ENCODE results near the gene COL18A1. TPM values are rescaled to one million over a fixed set of nuclear protein-coding genes. Genes with fewer than 3 reads are reported as not detected.

Gene COL18A1
- total and polyA plus RNA-seq, 2 of the 8 experiments (the other 6 are each of a cell fraction or from before 2014, with no cell fraction given), result 145 to 201 TPM

- TF ChIP-seq TAF7 (optimal IDR thresholded peaks at IDR 0.05; ENCODE audit: borderline replicate concordance, low read depth, low read length) (peak; percentile 35), JUN (IDR thresholded peaks at IDR 0.05; ENCODE audit: low read depth, low read length) (no peak), SP1 (IDR thresholded peaks at IDR 0.05; ENCODE audit: low read depth, low read length) (peak; percentile 69; the same call in 1 of the 2 replicates), CHD1 (IDR thresholded peaks at IDR 0.05; ENCODE audit: low read depth, low read length) (no peak), BRCA1 (IDR thresholded peaks at IDR 0.05; ENCODE audit: low read depth, low read length) (no peak), KDM5A (IDR thresholded peaks at IDR 0.05; ENCODE audit: low read length) (no peak), GABPA (IDR thresholded peaks at IDR 0.05; ENCODE audit: borderline replicate concordance, insufficient read depth, low read length) (peak; percentile 48; the same call in 1 of the 2 replicates), RXRA (IDR thresholded peaks at IDR 0.05; ENCODE audit: insufficient read depth, low read depth, low read length) (no peak), ATF2 (IDR thresholded peaks at IDR 0.05; ENCODE audit: low read length) (peak; percentile 68; the same call in 1 of the 2 replicates), EP300 (IDR thresholded peaks at IDR 0.05; ENCODE audit: borderline replicate concordance in 1 of 2, low read depth in 2 of 2, low read length in 2 of 2) (peak in 1 of 2 experiments; percentile 54; a peak in 1 of 3 replicates), CTBP2 (IDR thresholded peaks at IDR 0.05; ENCODE audit: borderline replicate concordance, insufficient read depth, insufficient read length, low read length) (no peak), POU5F1 (IDR thresholded peaks at IDR 0.05; ENCODE audit: low read depth, low read length) (no peak), CREB1 (IDR thresholded peaks at IDR 0.05) (no peak; the same call in 1 of the 2 replicates), SAP30 (IDR thresholded peaks at IDR 0.05; ENCODE audit: insufficient read depth, insufficient replicate concordance, low read length) (no peak), KDM1A (IDR thresholded peaks at IDR 0.05; ENCODE audit: borderline replicate concordance, low read length) (no peak), ZNF274 (IDR thresholded peaks at IDR 0.05; ENCODE audit: borderline replicate concordance, extremely low read depth, low read length) (no peak), CEBPB (IDR thresholded peaks at IDR 0.05; ENCODE audit: low read depth, low read length) (0 out of 2 replicates have a peak, but pooled peaks have one; percentile 4), EGR1 (IDR thresholded peaks at IDR 0.05; ENCODE audit: borderline replicate concordance, low read depth, low read length) (no peak), RFX5 (IDR thresholded peaks at IDR 0.05; ENCODE audit: borderline replicate concordance, low read depth, low read length) (no peak), TBP (IDR thresholded peaks at IDR 0.05; ENCODE audit: low read depth, low read length) (peak; percentile 49; the same call in 1 of the 2 replicates), SIX5 (IDR thresholded peaks at IDR 0.05; ENCODE audit: low read depth, low read length) (no peak), SP4 (IDR thresholded peaks at IDR 0.05; ENCODE audit: low read length) (no peak), SUZ12 (IDR thresholded peaks at IDR 0.05; ENCODE audit: low read length) (no peak)
These were observed 2.0 kb downstream of the COL18A1 start (continued) for GRCh38 chr21:45406801-45407628.

Data from H1 (cell line).